Measurements from ENCODE around the gene LRIG3.

DNA sequence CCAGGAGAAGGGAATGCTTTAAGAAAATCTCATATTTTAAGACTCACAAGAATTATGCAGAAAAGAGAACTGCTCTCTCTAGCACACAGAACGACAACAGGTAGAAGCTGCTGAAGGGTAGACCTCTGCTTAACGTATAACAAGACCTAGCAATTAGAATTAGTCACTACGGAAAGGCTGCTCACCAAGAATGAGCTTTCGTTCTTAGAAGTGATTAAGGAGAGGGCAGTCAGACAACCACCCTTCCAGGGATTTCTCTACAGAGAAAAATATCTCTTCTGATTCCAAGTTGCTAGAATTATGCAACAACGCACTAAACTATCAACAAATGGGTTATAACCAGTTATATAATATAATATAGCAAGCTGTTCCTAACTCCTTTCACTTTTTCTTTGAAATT, 18.6 kb downstream of the LRIG3 start:
- TF ChIP-seq, protein P1, sequence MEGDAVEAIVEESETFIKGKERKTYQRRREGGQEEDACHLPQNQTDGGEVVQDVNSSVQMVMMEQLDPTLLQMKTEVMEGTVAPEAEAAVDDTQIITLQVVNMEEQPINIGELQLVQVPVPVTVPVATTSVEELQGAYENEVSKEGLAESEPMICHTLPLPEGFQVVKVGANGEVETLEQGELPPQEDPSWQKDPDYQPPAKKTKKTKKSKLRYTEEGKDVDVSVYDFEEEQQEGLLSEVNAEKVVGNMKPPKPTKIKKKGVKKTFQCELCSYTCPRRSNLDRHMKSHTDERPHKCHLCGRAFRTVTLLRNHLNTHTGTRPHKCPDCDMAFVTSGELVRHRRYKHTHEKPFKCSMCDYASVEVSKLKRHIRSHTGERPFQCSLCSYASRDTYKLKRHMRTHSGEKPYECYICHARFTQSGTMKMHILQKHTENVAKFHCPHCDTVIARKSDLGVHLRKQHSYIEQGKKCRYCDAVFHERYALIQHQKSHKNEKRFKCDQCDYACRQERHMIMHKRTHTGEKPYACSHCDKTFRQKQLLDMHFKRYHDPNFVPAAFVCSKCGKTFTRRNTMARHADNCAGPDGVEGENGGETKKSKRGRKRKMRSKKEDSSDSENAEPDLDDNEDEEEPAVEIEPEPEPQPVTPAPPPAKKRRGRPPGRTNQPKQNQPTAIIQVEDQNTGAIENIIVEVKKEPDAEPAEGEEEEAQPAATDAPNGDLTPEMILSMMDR (IDR thresholded peaks at IDR 0.05) = no peak
- no peak for TF ChIP-seq POLR2A (IDR thresholded peaks at IDR 0.05)

All from adrenal gland (tissue), 5 donors.